HG03460 (cell line): ENCODE data around the gene PRIMA1.

Source experiments
- ATAC-seq: cut with Tn5 transposase; IDR thresholded peaks from one replicate; pipeline ENCODE4 v1.9.1; 2021; ENCODE audit not compliant: unreplicated experiment

Gene PRIMA1

DNA sequence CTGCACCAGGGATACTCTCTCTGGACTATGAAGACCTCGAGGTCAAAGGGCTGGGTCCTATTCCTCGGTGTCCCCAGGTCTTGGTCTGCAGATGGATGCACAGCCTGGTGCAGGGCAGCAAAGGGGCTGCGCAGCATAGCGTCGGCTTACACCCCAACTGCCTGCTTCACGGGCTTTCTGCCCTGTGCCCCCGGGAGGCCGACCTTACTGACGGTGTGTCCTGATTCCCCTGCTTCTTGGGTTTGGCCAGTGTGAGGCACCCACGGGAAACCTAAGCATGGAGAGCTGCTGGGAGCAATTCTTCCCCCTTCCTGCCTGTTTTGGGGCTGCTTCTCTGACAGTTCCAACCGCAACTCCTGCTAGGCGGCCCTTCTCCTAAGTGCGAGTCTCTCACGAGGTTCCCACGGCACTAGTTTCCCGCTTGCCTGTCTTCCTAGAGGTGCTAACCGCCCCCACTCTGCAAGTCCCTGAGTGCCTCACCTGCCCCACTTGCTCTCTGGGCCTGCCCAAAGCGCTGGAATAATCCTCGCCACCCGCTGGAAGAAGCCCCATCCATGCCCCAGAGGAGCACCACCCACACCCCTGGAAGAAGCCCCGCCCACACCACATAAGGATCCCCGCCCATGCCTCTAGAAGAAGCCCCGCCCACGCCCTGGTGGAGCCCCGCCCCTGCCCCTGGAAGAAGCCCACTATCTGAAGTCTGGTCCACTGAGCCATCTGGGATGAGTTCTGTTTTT, 54.0 kb downstream of the PRIMA1 start:
- ATAC-seq: no peak

DNA sequence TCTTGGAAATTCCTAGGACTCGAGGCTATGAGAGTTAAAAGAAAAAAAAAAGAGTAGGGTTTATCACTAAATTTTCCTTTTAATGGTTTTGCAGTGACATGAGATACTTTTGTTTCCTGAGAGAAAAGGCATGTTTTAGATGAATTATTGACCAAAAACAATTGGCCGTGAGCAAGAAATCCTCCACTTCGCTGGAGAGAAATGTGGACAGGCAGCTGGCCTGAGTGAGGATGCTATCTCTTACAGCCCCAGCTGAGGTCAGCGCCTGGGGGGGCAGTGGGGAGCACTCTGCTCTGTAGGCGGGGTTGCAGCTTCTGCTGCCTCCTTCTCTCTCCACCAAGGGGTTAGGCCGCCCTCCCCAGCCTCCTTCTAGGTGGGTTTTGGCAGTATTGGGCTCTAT, 54.7 kb downstream of the PRIMA1 start:
- ATAC-seq: no peak

DNA sequence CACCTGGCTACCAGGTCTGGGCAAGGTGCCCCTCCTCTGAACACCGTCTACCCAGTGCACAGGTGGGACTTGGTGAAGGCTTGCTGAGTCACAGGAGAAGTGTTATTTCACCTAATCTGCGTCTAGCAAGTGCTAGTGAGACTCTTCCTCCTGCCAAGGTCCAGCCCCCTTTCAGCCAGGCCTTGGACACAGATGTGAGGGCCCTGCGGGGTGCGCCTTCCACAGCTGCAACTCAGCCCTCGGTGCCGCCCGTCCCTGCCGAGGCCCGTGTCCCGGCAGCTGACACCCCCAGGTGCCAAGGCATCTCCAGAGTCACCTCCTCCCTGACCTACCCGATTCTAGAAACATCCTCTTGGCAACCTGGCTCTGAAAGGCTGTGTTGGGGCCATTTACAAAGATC, 55.1 kb downstream of the PRIMA1 start:
- no peak for ATAC-seq

DNA sequence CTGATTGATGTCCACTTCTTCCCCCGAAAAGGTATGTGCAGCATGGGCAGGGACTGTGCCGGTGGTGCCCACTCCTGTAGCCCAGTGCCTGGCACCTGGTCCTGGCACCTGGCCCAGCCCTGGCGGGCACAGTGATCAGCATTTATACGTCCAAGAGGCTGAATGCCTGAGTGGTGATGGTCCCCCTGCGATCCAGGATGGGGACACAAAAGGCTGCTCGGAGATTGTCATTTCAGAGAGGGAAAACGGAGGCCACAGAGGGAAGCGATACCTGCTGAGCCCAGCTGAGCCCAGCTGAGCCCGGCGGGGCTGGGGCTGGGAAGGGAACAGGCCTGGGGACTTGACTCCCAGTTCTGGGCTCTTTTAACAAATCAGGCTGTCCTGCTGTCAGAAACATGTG, 55.8 kb downstream of the PRIMA1 start:
- ATAC-seq: no peak

DNA sequence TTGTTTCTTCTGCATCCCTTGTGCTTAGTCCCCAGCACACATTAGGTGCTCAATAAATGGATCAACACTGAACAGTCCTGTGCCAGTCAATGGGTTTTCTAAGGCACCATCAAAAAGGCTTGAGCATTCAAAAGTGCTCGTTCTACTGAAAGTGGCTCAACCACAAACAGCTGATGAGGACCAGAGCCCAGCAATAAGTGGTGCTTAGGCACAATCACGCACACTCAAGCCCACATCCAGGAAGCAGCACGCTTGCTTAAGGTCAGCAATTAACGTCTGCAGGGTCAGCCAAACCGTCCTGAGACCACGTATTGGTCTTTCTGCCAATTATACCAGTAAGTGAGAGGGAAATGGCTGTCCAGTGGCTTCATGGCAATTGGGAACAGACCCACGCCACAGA, 56.5 kb downstream of the PRIMA1 start:
- ATAC-seq: no peak

DNA sequence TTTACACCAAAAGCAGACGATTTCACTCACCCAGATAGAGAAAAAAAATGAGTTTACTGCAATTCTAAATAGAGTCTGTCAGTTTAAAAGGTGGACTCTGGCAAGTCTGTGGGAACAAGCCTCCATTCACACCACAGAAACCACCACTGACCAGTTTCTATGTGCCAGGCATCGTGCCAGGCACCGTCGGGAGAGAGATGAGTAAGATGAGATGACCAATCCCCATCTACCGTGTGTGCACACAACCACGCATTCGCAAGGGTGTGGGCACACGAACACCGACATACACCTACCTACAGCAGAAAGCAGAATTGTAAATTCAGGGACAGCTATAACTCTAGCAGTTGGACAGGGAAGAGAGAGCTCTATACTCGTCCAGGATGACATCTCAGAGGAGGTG, 58.3 kb downstream of the PRIMA1 start:
- no peak for ATAC-seq

DNA sequence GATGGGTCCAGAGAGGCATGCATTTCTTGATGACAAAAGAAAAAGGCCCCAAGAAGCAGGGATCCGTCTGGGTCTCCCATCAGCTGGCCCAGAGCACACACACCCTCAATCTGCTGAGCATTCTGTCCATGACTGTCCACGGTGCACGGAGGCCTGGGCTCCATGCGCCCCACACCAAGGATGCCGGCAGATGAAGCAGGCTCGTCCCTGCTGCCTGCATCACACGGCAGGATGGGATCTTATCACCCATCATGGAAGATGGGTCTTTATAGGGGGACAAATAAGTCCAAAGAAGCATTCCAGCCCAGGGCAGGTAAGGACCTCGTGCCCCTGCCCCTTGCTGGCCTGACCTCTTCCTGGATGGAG, 59.7 kb downstream of the PRIMA1 start:
- ATAC-seq: no peak

DNA sequence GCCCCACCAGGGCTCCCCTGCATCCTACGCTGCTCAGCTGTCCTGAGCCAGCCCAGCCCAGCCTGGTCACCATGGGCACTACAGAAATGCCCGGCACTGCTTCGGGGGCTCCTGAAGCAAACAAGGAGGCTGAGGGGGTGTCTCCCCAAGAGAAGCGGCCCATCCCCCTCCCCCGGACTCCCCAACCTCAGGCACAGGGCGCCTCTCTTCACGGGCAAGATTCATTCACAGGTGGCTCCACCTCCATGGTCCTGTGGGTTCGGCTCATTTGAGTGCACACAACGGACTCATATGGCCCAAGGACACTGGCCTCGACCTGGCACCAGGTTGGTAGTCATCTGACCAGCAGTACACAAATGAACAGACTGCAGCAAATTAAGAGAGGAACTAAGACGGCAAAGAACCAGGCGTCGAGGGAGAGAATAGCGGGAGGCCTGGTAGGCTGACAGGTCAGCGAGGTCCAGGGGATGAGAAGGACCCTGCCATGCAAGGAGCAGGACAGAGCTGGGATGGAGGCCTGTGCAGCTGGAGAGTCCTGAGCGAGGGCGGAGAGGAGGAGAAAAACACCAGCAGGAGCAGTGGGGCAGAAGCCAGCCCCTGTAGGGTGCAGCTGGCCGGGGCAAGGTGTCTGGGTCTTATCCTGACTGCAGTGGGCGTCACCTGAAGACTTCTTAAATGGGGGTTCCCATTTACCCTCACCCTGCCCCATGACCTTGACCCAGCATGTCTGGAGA, 60.2 kb downstream of the PRIMA1 start:
- no peak for ATAC-seq

DNA sequence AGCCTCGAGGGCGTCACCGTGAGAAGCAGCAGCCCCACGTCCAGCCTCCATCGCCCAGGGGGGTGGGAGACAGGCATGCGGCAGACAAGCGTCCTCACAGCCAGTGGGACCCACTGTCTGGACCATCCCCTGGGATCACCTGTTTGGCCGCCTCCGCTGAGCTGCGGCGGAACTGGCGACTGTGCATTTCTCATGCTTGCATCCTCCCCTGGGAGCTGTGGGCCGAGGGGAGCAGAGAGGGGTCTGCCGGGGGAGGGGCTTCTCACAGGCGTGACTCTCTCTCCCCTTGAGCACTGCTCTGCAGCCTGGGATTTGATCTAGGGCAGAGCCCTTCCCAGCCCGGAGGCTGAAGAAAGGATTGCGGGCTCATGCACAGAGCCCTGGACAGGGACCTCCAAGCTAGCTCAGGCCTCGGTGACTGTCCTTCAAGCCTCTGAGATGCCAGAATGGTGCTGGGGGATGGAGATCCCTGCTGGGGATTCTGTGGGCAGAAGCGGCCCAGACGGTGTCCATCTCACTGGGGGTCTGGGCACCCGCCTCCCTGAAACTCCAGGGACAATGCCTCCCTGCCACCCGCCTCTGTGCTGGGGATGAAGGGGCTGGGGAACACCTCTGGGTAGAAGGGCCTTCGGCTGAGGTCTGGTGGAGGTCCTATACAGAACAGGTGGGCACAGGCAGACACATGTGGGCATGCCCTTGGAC, 61.1 kb downstream of the PRIMA1 start:
- no peak for ATAC-seq

DNA sequence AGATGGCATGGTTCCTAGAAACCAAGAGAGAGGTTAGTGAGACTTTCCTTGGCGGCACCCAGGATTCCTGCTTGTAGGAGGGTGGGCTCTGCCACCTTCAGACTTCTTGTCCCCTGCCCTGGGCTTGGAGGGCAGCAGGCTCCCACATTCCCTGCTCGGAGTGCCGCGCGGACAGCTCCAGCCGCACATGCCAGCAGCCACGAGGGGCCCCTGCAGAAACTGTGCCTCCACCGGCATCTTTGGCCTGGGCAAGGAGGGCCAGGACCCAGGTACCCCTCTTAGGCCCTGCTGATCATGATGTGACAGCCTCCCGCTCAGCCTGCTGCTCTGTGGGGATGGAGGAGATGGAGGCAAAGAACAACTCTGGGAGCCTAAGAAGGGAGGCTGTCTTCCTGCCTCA, 62.3 kb downstream of the PRIMA1 start:
- no peak for ATAC-seq

DNA sequence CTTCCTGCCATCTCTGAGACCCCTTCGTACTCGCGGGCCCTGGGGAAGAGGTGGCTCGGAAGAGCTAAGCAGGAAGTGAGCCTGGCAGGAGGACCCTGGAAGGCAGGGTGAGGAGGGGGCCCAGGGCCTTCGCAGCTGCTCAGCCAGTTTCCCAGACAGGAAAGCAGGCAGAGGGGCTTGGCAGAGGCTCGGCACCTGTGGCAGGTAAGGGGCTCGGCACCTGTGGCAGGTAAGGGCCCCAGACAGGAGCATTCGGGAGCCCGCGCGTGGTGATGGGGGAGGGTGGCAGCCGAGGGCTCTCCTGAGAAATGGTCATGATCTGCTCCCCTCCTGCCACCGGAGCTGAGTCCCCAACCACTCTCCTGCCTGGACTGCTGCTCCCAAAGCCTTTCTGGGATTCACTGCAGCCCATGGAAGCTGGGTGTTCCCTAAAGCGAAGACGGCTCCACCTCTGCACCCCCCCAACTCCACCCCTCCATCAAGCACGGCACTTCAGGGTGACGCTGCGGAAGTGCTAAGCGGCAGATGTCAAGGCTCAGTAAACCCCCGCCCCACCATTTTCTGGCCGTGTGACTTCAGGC, 63.2 kb downstream of the PRIMA1 start:
- ATAC-seq: no peak

DNA sequence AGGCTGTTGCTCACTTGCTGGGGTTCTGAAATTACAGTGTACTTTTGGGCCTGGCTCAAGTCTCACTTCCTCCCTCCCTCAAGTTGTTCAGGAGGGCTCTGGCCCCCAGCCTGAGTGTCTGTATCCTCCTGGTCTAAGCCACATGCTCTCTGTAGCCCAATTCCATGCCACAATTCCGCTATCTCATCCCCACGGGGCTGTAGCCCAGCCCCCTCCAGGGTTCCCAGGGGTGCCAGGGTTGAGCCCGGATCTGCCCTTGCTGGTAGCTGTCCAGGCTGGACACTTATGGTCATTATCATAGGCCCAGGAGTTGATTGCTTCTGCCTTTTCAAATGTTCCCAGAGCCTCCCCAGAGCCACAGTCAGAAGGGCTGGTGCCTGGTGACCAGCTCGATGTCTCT, 65.3 kb downstream of the PRIMA1 start:
- no peak for ATAC-seq

DNA sequence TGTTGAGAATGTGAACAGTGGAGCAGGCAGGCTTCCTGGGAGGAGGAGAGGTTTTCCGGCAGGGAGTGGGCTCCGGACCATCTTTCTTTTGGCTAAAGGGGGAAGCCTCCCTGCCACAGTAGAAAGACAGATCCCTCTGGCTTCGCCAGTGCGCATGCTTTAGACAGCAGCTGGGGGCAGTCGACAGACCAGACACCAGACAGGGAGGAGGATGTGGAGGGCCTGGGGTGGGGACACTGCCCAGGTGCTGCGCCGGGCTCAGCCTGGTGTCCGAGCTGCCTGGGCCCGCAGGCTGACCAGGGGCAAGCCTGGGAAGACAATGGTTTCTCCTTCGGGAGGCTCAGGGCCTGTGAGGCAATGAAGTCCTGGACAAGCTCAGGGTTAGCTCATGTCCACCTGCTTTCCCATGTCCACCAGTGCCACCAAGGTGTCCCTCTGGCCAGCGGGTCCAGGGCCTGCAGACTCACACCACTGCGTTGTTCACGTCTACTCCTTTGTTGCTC, 67.3 kb downstream of the PRIMA1 start:
- ATAC-seq: no peak

DNA sequence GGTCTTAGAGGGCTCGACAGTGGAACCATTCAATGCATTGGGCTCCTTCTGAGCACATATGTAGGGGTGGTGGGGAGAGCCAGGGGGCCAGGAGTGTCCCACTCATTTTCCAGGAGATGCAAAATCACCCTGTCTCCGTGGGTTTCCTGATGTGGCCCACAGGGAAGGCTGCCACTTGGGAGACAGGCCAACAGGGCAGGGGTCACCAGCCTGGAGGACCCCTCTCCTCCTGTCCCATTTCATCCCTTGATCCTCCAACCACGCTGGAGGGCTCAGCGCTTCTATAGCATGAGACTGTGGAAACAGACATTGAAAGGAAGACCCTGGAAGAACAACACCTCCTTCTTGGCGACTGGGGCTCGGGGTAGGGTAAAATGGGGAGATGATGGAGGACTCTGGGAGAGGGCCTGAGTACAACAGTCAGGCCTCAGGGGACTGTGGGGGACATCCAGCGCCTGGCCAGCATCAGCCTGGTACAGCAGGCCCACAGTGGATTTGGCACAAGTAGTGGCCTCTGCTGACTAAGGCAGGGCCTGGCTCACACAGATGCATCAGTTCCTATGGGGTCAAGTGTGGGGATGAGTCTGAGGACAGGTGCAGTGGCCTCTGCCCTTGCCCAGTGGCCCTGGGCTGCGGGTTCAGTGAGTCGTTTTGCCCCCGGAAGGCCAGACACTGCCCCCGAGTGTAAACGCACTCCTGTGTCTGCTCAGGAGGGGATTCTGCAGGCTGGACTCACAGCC, 68.0 kb downstream of the PRIMA1 start:
- ATAC-seq: no peak

DNA sequence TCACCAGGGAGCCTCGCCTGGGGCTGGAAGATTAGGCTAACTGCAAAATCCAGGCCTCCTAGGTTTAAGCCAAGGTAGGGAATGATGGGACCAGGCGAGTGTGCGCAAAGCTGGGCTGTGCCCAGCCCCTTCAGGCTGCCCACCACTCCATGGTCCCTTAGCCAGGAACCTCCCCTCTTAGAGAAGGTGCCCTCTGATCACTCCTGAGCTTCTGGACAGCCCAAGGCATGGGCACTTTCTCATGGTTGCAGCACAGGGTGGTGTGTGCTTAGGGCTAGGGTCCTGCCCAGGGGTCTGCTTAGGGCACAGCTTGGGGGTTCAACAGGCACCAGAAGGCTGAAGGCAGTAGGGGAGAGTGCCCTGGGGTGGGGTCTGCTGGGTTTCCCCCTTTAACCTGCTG, 69.0 kb downstream of the PRIMA1 start:
- no peak for ATAC-seq

DNA sequence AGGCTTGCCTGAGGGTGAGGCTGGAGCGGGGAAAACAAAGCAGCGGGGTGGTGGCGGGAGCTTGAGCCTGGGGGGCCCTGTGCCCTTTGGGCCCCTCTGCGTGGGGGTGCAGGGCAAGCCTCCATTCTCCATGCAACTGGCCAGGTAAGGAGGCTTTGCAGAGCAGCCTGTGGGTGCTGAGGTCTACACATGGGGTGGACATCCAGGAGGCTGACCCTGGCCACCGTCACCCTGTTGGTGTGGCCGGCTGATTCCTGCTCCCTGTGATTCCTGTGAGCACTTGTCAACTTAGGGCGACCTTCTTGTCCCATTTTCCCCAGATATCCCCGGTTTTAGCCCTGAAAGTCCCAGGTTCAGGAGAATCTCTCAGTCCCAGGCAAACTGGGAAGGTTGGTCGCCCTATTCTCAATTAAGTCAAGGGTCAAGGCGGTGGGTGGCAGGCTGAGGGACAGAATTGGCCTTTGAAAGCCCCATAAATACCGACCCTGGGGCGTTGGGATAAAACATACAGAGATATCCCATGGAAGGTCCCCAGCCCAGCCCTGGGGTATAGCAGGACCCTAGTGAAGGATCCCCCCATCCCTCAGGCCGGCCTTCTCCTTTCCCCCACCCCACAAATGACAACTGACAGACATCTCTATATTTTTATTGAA, 70.5 kb downstream of the PRIMA1 start:
- no peak for ATAC-seq

DNA sequence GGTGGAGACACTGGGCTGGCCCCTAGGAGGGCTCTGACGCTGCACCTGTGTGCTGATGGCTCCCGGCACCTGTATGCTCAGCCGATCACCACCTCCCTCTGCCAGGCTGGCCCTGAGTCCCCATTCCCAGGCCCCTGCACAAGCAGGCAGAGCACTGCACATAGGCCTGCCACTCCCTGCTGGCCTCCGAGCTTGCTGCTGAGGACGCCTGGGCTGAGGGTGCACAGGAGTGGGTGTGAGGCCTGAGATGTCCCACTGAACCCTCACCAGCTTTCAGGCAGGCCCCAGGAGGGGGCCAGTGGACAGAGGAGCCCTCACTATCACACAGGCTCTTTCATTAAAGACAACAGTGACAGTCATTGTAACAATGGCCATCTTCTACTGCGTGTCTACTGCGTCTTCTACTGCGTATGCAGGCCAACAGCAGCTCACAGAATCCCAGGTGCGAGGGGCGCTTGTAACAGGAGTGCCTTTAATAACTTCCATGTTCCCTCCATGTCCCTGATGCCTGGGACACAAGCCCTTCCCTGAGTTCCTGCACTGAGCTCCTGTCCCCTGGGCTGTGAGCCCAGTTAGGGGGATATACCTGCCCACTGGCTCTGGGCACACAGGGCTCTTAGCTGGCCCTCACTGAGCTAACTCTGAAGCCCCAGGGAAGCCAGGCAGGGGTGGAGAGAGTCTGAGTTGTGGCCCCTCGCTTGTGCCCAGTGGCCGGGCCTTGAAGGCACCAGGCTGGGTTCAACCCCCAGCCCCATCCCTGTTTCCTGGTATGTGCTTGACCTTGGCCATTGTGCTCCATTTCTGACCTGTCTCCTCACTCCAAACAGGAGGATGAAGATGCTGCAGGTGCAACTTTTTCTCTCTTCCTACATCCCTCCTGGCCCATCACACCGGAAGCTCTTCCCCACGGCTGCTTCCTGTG, 71.3 kb downstream of the PRIMA1 start:
- ATAC-seq: no peak

DNA sequence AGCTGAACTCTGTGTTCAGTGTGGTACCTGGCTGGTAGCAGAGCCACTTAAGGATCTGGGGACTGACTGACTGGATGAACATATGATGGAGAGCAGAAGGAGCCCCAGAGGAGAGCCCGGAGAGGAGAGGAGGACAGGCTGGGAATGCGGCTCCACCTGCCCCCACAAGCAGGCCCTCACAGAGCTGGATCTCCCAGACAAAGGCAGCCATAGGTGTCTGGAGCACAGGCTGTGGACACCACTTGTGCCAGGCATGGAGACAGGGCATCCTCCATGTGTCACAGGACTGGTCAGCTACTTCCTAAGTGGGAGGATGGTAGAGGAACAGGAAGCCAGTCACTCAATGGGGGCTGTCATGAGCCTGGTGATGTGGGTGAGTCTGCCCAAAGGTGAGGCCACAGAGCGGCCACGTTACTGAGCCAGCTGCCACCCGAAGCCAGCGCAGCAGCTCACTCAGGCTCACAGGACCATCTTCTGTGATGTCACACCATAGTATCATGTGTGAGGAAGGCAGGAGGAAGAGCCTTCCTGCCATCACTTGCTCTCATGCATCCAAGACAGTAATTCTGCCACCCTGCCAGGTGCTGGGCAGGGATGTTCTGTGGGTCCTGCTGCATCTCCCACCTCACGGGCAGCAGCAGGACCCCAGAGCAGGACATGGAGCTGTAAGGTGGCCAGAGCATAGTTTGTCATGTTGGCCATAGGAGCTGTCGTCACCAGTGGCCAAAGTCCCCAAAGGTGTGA, 72.1 kb downstream of the PRIMA1 start:
- ATAC-seq: no peak
